ENCODE results near the gene SEMA3F. TPM values are rescaled to one million over a fixed set of nuclear protein-coding genes. Genes with fewer than 3 reads are reported as not detected.

SEMA3F gene
- total and polyA plus RNA-seq, 10 of the 15 experiments (the other 5 are each of a cell fraction or from before 2014, with no cell fraction given), result 0.08 to 0.28 (median 0.12) TPM; not detected in 6

DNA sequence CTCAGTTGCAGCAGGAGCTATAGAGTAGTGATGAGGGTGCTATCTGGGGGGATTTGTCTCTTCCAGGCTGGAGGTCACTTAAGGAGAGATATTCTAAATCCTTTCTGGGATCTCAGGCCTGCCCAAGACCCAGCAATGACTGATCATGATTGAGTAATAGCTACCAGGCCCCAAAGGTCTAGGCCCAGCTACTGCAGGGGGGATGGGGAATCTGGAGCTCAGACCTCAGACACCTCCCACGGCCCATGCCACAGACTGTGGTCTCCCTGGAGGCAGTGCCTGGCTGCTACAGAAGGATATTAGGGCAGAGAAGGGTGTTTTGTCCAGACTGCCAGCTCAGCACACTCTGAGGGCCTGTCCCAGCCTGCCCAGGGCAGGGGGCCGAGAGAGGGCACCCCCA, 56.8 kb downstream of the SEMA3F start:
- WGBS (ENCODE audit: insufficient coverage, insufficient replicate concordance, low lambda C conversion rate, missing lambda C conversion rate), result 0% methylated on average over 2 of the region's 2 CpGs
- H3K4me3 ChIP-seq, result no peak overlapping the region
- H3K27ac ChIP-seq (ENCODE audit: control insufficient read depth, insufficient read depth), result no peak overlapping the region
- POLR2A ChIA-PET, result interaction anchor here (0.7 kb wide), 1 partner anchor 1082 kb away, joined by 5 read pairs; no protein-coding TSS in a partner anchor
- peak; percentile 58 for ATAC-seq
- in situ Hi-C loops (cut with MboI) (no loop called here), intact Hi-C loops (cut with micrococcal nuclease; ENCODE audit: unreplicated experiment) (no loop called here)
- no peaks in the 10 kb centered on the region for H3K36me3 ChIP-seq (ENCODE audit: control insufficient read depth in 2 of 2, insufficient read depth in 2 of 2, low read length in 1 of 2)
- no peak overlapping the region for H3K9ac ChIP-seq (ENCODE audit: control insufficient read depth, insufficient read depth, low read length)
- SMC1A ChIA-PET (ENCODE audit: uncharacterized antibody, unreplicated experiment), result interaction anchor here (0.8 kb wide), 1 partner anchor 19 kb away, joined by 3 read pairs; no protein-coding TSS in a partner anchor
- CTCF ChIA-PET, result interaction anchor here (1.0 to 2.1 kb wide), 4 partner anchors 8 to 60 kb away, joined by 3 to 8 read pairs (median 4); no protein-coding TSS in a partner anchor
- no peaks in the 10 kb centered on the region for H4K20me1 ChIP-seq (ENCODE audit: control insufficient read depth, insufficient read depth)
- no peaks in the 10 kb centered on the region for H3K79me2 ChIP-seq (ENCODE audit: control insufficient read depth, insufficient read depth, low read length)
- H3K4me1 ChIP-seq (ENCODE audit: control insufficient read depth, insufficient read depth, low read length), result no peaks in the 10 kb centered on the region
- DNase-seq (ENCODE audit: low read depth, low spot score), result no peak
- no peak overlapping the region for H3K4me2 ChIP-seq (ENCODE audit: control insufficient read depth, insufficient read depth)
- FAIRE-seq, result no peak
- BruUV-seq (replicated peaks), result no TSS peak
- no peaks in the 10 kb centered on the region; a peak in 2 of 4 replicates for H3K27me3 ChIP-seq (replicated peaks in 1 of 2; ENCODE audit: control insufficient read depth in 2 of 2, insufficient read depth in 2 of 2, low read length in 1 of 2)
- RAD21 ChIA-PET (ENCODE audit: unreplicated experiment), result interaction anchor here (0.8 to 1.4 kb wide), 2 partner anchors 13 to 15 kb away, joined by 3 to 5 read pairs; no protein-coding TSS in a partner anchor
- H3K9me3 ChIP-seq (replicated peaks; ENCODE audit: control insufficient read depth, insufficient read depth, low read length), result no peaks in the 10 kb centered on the region
- H2AFZ ChIP-seq (ENCODE audit: control insufficient read depth, low read depth, low read length), result no peak overlapping the region
- TF ChIP-seq, protein P1, sequence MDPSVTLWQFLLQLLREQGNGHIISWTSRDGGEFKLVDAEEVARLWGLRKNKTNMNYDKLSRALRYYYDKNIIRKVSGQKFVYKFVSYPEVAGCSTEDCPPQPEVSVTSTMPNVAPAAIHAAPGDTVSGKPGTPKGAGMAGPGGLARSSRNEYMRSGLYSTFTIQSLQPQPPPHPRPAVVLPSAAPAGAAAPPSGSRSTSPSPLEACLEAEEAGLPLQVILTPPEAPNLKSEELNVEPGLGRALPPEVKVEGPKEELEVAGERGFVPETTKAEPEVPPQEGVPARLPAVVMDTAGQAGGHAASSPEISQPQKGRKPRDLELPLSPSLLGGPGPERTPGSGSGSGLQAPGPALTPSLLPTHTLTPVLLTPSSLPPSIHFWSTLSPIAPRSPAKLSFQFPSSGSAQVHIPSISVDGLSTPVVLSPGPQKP (IDR thresholded peaks at IDR 0.05; ENCODE audit: low read depth, low read length), result no peak
- TF ChIP-seq YBX1 (IDR thresholded peaks at IDR 0.05) (no peak), CHD2 (IDR thresholded peaks at IDR 0.05; ENCODE audit: borderline replicate concordance, low read depth, low read length) (no peak), CREB1 (IDR thresholded peaks at IDR 0.05; ENCODE audit: low read depth) (no peak), MEF2A (IDR thresholded peaks at IDR 0.05; ENCODE audit: insufficient read depth, low read depth, low read length) (no peak), SREBF1 (IDR thresholded peaks at IDR 0.05; ENCODE audit: low read length) (no peak), KLF5 (IDR thresholded peaks at IDR 0.05; ENCODE audit: partially characterized antibody) (no peak), NFYA (IDR thresholded peaks at IDR 0.05; ENCODE audit: borderline replicate concordance, low read depth, low read length) (no peak), SIX5 (IDR thresholded peaks at IDR 0.05; ENCODE audit: low read depth, low read length, severe bottlenecking) (no peak), ZNF217 (IDR thresholded peaks at IDR 0.05) (no peak), ZNF274 (IDR thresholded peaks at IDR 0.05; ENCODE audit: insufficient read depth, insufficient read length) (no peak), ZNF384 (IDR thresholded peaks at IDR 0.05; ENCODE audit: borderline replicate concordance, low read depth, low read length) (no peak), ZNF207 (IDR thresholded peaks at IDR 0.05; ENCODE audit: borderline replicate concordance) (no peak)
- TF ChIP-seq, protein P2, sequence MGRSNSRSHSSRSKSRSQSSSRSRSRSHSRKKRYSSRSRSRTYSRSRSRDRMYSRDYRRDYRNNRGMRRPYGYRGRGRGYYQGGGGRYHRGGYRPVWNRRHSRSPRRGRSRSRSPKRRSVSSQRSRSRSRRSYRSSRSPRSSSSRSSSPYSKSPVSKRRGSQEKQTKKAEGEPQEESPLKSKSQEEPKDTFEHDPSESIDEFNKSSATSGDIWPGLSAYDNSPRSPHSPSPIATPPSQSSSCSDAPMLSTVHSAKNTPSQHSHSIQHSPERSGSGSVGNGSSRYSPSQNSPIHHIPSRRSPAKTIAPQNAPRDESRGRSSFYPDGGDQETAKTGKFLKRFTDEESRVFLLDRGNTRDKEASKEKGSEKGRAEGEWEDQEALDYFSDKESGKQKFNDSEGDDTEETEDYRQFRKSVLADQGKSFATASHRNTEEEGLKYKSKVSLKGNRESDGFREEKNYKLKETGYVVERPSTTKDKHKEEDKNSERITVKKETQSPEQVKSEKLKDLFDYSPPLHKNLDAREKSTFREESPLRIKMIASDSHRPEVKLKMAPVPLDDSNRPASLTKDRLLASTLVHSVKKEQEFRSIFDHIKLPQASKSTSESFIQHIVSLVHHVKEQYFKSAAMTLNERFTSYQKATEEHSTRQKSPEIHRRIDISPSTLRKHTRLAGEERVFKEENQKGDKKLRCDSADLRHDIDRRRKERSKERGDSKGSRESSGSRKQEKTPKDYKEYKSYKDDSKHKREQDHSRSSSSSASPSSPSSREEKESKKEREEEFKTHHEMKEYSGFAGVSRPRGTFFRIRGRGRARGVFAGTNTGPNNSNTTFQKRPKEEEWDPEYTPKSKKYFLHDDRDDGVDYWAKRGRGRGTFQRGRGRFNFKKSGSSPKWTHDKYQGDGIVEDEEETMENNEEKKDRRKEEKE (IDR thresholded peaks at IDR 0.05), result no peak
